ENCODE data around the gene BICD1. TPM values are rescaled to one million over a fixed set of nuclear protein-coding genes. Genes with fewer than 3 reads are reported as not detected.
"Not testable (repeated sequence)": the region's sequence is repeated elsewhere in the genome, so short reads cannot be mapped to it uniquely, and the experiment has no call there.

BICD1 gene
- total RNA-seq, 1 donor from 2014 or later, result 4.2 TPM

DNA sequence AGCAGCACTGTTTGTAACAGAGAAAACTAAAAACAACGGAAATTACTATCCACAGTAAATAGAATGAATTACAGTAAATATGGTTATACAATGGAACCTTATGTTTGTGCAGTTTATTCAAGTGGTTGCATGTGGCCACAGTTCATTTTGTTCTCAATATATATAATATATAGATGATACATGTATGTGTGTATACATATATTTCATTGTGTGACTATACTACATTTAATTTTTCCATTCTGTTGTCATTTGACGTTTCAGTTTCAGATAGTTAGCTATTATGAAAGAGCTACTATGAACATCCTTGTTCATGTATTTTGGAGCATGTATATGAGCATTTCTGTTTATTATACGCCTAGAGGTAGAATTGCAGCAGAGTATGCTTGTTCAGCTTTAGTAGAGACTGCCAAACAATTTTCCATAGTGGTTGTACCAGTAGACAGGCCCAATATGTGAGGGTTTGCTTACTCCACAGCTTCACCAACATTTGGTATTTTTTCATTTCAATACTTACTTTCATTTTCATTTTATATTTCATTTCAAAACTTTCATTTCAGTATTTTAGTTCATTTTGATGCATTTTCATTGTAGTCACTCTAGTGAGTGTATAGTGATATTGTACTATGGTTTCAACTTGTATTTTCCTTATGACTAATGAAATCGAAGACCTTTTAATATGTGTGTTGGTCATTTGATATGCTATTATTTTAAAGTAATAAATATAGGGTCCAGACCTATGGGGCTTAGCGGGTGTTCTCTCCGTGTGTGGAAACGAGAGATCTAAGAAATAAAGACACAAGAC, 151.2 kb downstream of the BICD1 start:
- intact Hi-C loops (cut with DNase I), result no loop called here
- ATAC-seq, result no peak
- DNase-seq (ENCODE audit: missing footprints), result no peak

- no peak for ATAC-seq
- intact Hi-C loops (cut with DNase I), result no loop called here
- no peak for DNase-seq (ENCODE audit: missing footprints)
These were observed 154.0 kb downstream of the BICD1 start for GRCh38 chr12:32260696-32261095.

DNA sequence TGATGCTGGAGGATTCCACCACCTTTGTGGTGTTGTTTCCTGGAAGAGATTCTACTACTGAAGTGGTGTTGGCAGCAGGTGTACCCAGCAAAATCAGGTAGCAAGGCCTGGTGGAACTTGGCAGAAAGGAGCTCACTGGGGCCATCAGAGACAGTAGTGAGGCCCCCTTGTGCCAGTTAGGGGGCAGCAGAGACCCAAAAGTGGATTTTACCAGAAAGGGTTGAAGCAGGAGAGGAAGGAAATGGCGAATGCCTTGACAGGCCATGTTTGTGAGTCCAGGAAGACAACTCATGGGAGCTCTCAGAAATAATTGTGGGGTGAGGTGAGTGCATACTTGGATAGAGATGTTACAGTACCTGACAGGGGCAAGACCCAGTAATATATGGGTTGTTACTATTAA, 155.0 kb downstream of the BICD1 start:
- ATAC-seq (no peak), DNase-seq (ENCODE audit: missing footprints) (no peak)
- intact Hi-C loops (cut with DNase I), result no loop called here

DNA sequence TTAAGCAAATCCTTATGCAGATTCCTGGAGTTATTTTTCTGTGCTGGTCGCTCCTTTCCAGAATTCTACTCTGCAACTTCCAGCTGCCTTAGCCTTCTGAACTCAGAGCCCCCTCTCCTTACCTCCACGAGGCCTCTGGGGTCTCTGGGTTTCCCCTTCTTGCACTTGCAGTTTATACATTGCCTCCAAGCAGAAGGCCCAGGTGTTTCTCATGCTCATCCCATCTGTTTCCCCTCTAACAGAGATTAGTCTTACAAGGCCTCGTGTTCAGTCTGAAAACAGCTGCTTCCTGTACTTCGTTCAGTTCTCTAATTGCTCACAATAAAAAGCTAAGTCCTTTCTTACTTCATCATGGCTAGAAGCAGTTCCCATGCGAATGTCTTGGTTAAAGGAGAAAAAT, 158.3 kb downstream of the BICD1 start:
- intact Hi-C loops (cut with DNase I), result no loop called here
- ATAC-seq, result no peak

GRCh38 chr12:32265456-32265855, 158.8 kb downstream of the BICD1 start:
- intact Hi-C loops (cut with DNase I), result no loop called here
- ATAC-seq, result no peak
- DNase-seq (ENCODE audit: missing footprints), result no peak

More for the DNA sequence above, 158.3 kb downstream of the BICD1 start:
- DNase-seq (ENCODE audit: missing footprints), result no peak

DNA sequence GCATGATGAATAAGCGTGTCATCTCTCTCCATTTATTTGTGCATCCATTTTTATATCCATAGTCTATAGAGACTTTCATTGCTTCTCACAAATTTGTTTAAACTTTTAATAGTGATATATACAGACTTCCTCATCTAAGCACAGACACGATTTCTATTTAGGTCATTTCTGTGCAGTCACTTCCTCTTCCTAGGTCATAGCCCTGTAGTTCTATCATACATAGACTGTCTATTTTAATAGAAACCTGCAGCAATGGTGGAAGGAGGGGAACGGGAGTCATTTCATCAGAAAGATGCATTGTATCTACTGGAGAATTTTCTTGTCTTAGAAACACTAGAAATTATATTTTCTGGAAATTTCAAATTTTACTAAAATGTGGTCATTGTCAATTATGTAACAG, 159.3 kb downstream of the BICD1 start:
- intact Hi-C loops (cut with DNase I), result no loop called here
- no peak for DNase-seq (ENCODE audit: missing footprints)
- no peak for ATAC-seq

- intact Hi-C loops (cut with DNase I), result no loop called here
- DNase-seq (ENCODE audit: missing footprints) (no peak), ATAC-seq (no peak)
These were observed 160.1 kb downstream of the BICD1 start for GRCh38 chr12:32266756-32267155.

GRCh38 chr12:32270818-32271710, 164.4 kb downstream of the BICD1 start:
- ATAC-seq, result no peak

GRCh38 chr12:32272465-32272864, 165.8 kb downstream of the BICD1 start:
- DNase-seq (ENCODE audit: missing footprints) (no peak), ATAC-seq (no peak)
- intact Hi-C loops (cut with DNase I), result no loop called here

More at GRCh38 chr12:32270818-32271710, 164.4 kb downstream of the BICD1 start:
- intact Hi-C loops (cut with DNase I), result no loop called here
- no peak for DNase-seq (ENCODE audit: missing footprints)

- no peak for DNase-seq (ENCODE audit: missing footprints)
- intact Hi-C loops (cut with DNase I), result no loop called here
- ATAC-seq, result no peak
These were observed 166.4 kb downstream of the BICD1 start for GRCh38 chr12:32273063-32273522.

DNA sequence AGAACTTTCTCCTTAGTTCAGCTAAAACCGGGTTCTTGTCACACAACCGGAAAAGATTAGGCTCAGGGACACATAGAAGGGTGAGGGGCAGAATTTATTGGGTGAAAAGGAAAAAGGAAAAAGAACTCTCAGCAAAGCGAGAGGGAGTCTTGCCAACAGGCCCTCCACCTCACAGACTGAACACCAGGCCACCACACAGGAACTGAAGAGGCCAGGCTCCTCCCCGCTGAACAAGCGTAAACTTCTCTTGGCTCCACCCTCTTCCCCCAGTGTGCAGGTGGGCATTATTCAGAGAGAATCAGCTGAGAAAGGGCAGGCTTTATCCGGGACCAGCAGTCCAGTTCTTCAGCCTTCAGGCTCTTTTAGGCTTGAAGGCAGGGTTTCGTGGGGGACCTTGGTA, 167.1 kb downstream of the BICD1 start:
- intact Hi-C loops (cut with DNase I), result no loop called here
- ATAC-seq, result no peak

DNA sequence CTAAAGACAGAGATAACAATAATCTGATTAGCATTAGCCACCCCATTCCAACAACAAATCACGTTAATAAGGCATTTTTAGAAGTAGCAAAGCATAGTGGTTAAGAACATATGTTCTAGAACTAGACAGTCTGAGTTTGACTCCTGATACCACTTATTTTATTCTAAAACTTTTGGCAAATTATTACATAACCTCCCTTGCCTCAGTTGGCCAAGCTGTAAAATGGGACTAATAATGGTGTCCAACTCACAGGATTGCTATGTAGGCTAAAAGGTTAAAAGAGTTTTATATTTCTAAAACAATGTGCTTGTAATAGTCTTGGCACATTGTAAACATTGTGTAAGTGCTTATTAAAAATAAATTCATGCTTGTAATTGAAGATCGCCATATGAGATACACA, 168.0 kb downstream of the BICD1 start:
- ATAC-seq (no peak), DNase-seq (ENCODE audit: missing footprints) (no peak)
- intact Hi-C loops (cut with DNase I), result no loop called here

More for the DNA sequence above, 167.1 kb downstream of the BICD1 start:
- no peak for DNase-seq (ENCODE audit: missing footprints)

DNA sequence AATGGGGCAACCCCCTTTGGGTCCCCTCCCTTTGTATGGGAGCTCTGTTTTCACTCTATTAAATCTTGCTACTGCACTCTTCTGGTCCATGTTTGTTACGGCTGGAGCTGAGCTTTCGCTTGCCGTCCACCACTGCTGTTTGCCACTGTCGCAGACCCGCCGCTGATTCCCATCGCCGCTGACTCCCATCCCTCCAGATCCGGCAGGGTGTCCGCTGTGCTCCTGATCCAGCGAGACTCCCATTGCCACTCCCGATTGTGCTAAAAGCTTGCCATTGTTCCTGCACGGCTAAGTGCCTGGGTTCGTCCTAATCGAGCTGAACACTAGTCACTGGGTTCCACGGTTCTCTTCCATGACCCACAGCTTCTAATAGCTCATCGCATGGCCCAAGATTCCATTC, 168.9 kb downstream of the BICD1 start:
- intact Hi-C loops (cut with DNase I); DNase-seq (ENCODE audit: missing footprints); ATAC-seq: not testable (repeated sequence)

DNA sequence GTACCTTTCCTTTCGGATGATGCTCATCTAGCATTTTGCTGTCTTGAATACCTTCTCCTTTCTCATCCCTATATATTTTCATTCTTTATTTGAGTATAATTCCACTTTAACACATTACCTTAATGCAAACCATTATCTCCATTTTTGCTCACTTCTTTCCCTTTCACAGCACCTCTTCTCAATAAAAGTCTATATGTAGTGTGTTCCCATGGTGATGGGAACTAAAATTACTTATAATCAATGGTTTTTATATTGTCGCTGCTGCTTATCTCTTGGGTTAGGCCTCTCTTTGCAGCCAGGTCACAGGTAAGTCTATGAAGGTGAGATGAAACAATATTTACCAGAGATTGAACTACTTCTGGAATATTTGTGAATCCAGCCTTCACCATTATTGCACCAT, 171.1 kb downstream of the BICD1 start:
- DNase-seq (ENCODE audit: missing footprints) (no peak), ATAC-seq (no peak)
- intact Hi-C loops (cut with DNase I), result no loop called here

GRCh38 chr12:32281098-32281497, 174.5 kb downstream of the BICD1 start:
- intact Hi-C loops (cut with DNase I), result no loop called here
- DNase-seq (ENCODE audit: missing footprints), result no peak
- no peak for ATAC-seq

- no peak for ATAC-seq
- no peak for DNase-seq (ENCODE audit: missing footprints)
- intact Hi-C loops (cut with DNase I), result no loop called here
These were observed 177.9 kb downstream of the BICD1 start for GRCh38 chr12:32284561-32284960.

GRCh38 chr12:32285021-32285420, 178.4 kb downstream of the BICD1 start:
- ATAC-seq (no peak), DNase-seq (ENCODE audit: missing footprints) (no peak)
- intact Hi-C loops (cut with DNase I), result no loop called here

DNA sequence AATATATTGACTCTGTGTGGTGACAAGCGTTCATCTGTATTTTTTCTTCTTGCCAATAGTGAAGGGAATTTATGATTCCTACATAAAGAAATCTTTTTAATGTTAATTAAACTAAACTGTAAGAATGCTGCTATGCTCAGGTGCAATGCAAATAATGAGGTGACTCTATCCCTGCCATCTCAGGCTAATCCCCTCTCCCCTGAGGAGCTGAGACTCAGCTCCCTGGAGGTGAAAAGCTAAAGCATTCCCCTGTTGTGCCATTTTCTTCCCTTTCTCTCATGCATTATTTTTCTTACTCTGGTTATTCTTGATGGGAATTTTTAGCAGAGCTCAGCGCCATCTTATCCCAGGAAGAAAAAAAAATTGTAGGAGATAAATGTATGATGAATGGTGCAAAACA, 178.8 kb downstream of the BICD1 start:
- no peak for ATAC-seq
- no peak for DNase-seq (ENCODE audit: missing footprints)
- intact Hi-C loops (cut with DNase I), result no loop called here

GRCh38 chr12:32290411-32290810, 183.8 kb downstream of the BICD1 start:
- intact Hi-C loops (cut with DNase I), result no loop called here
- DNase-seq (ENCODE audit: missing footprints) (no peak), ATAC-seq (no peak)

DNA sequence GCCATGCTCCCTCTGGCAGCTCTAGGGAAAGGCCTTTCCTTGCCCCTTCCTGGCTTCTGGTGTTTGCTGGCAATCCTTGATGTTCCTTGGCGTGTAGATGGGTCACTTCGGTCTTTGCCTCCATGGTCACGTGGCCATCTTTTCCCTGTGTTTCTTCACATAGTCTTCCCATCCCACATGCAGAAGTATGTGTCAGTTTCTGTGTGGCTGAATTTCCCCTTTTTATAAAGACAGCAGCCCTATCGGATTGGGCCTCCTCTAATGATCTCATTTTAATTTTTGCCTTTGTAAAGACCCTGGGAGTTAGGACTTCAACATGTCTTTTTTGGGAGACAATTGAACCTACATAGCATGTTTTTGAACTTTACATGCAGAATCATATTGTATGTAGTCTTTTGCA, 185.5 kb downstream of the BICD1 start:
- DNase-seq (ENCODE audit: missing footprints) (no peak), ATAC-seq (no peak)
- intact Hi-C loops (cut with DNase I), result no loop called here
